GM12878 (cell line): ENCODE measurements around the gene HSD17B1. TPM values are rescaled to one million over a fixed set of nuclear protein-coding genes. Genes with fewer than 3 reads are reported as not detected.
A peak's percentile ranks its signal among the peaks of the same experiment; 100 is the strongest.

ENCODE experiments used
- ATAC-seq: fragments of 200-7000 bp; cut with Tn5 transposase; 3 replicates; pipeline ENCODE4 v1.9.1; 2020; ENCODE audit warnings: mild to moderate bottlenecking, moderate library complexity
- BruUV-seq: library from RNA; stranded (reverse); fragments of 400-500 nt; replicated peaks from 2 replicates; lab custom pipeline; 2021; lab: Mats Ljungman, UMichigan
- CTCF ChIA-PET: fragments of 300-600 bp; sonication (Branson Sonifier 250); formaldehyde crosslinking; extraction: SDS; loops from one replicate; lab custom pipeline; 2021; ENCODE audit warnings: inconsistent platforms; lab: Yijun Ruan, JAX
- POLR2A ChIA-PET: fragments of 350-600 bp; formaldehyde crosslinking; extraction: SDS; loops from one replicate; lab custom pipeline; 2021; ENCODE audit warnings: inconsistent platforms; lab: Charles Lee
- RAD21 ChIA-PET: fragments of 300-600 bp; sonication (Branson Sonifier 250); formaldehyde crosslinking; loops from one replicate; lab custom pipeline; 2023; ENCODE audit warnings: antibody characterized with exemption; ENCODE audit not compliant: unreplicated experiment; lab: Charles Lee
- SMC1A ChIA-PET: fragments of 300-600 bp; sonication (Branson Sonifier 250); formaldehyde crosslinking; loops from one replicate; lab custom pipeline; 2023; ENCODE audit not compliant: unreplicated experiment, uncharacterized antibody; lab: Charles Lee
- DNase-seq: peaks from one replicate; pipeline ENCODE4 v3.0.0-alpha.2; 2011; ENCODE audit warnings: low read depth, low spot score
- FAIRE-seq: peaks from 3 replicates; lab custom pipeline; 2011; peaks lifted over from hg19 to GRCh38; lab: Jason Lieb, UNC
- H2AFZ ChIP-seq: 2 replicates; pipeline ENCODE4 v1.6.0; 2011; ENCODE audit warnings: low read depth, low read length, control low read depth; ENCODE audit not compliant: control insufficient read depth
- H3K27ac ChIP-seq: 2 replicates; pipeline ENCODE4 v1.5.1; 2011; ENCODE audit warnings: control low read depth; ENCODE audit not compliant: control insufficient read depth, insufficient read depth
- H3K27me3 ChIP-seq, 2 experiments: replicated peaks in 1 of 2; 2 replicates each; pipeline versions ENCODE4 v1.6.0 to v1.6.1; 2011; ENCODE audit warnings: low read length in 1 of 2; ENCODE audit not compliant: control insufficient read depth in 2 of 2, insufficient read depth in 2 of 2
- H3K36me3 ChIP-seq, 2 experiments: 2 replicates each; pipeline ENCODE4 v1.5.1; 2011; ENCODE audit warnings: low read length in 1 of 2; ENCODE audit not compliant: control insufficient read depth in 2 of 2, insufficient read depth in 2 of 2
- H3K4me1 ChIP-seq: 2 replicates; pipeline ENCODE4 v1.6.1; 2011; ENCODE audit warnings: mild to moderate bottlenecking, low read length, moderate library complexity, mixed read lengths; ENCODE audit not compliant: control insufficient read depth, insufficient read depth
- H3K4me2 ChIP-seq: 2 replicates; pipeline ENCODE4 v1.6.0; 2011; ENCODE audit warnings: control low read depth; ENCODE audit not compliant: control insufficient read depth, insufficient read depth
- H3K4me3 ChIP-seq: fragments of 200-600 bp; sonication (generic); 2 replicates; pipeline ENCODE4 v1.5.1; 2016
- H3K79me2 ChIP-seq: 2 replicates; pipeline ENCODE4 v1.6.0; 2011; ENCODE audit warnings: low read length; ENCODE audit not compliant: control insufficient read depth, insufficient read depth
- H3K9ac ChIP-seq: 2 replicates; pipeline ENCODE4 v1.8.0; 2011; ENCODE audit warnings: low read length, control low read depth, mixed read lengths; ENCODE audit not compliant: control insufficient read depth, insufficient read depth
- H3K9me3 ChIP-seq: replicated peaks from 3 replicates; pipeline ENCODE4 v1.5.1; 2011; ENCODE audit warnings: mild to moderate bottlenecking, low read length; ENCODE audit not compliant: control insufficient read depth, insufficient read depth
- H4K20me1 ChIP-seq: 2 replicates; pipeline ENCODE4 v1.6.0; 2011; ENCODE audit not compliant: control insufficient read depth, insufficient read depth
- ASH2L ChIP-seq: fragments of 300-600, 200-600 bp; sonication (generic); IDR thresholded peaks from 2 replicates; pipeline ENCODE4 v1.6.1; 2017; ENCODE audit warnings: low read depth, mild to moderate bottlenecking, borderline replicate concordance
- CBFB ChIP-seq: IDR thresholded peaks from 2 replicates; pipeline ENCODE4 v1.6.1; 2016; ENCODE audit warnings: antibody characterized with exemption, low read depth
- CEBPB ChIP-seq, 2 experiments: fragments of 150-350 bp in 1 of 2; IDR thresholded peaks; 2 replicates each; pipeline ENCODE4 v1.6.1; 2012 to 2014; ENCODE audit warnings: low read depth in 2 of 2, low read length in 2 of 2, borderline replicate concordance in 1 of 2, inconsistent platforms in 1 of 2
- E2F4 ChIP-seq: IDR thresholded peaks from 2 replicates; pipeline ENCODE4 v1.6.1; 2012; ENCODE audit warnings: low read depth, low read length, improper control_type of control experiment
- E4F1 ChIP-seq: fragments of 450-650 bp; IDR thresholded peaks from 2 replicates; pipeline ENCODE4 v1.6.1; 2018; ENCODE audit warnings: borderline replicate concordance, mild to moderate bottlenecking; ENCODE audit not compliant: partially characterized antibody
- HDAC2 ChIP-seq: fragments of 200-600 bp; sonication (generic); IDR thresholded peaks from 2 replicates; pipeline ENCODE4 v1.6.1; 2017
- IKZF2 ChIP-seq, 2 experiments: fragments of 450-650 bp; IDR thresholded peaks; 2 replicates each; pipeline ENCODE4 v1.6.1; 2017; ENCODE audit warnings: mild to moderate bottlenecking in 2 of 2, moderate library complexity in 2 of 2
- MEF2B ChIP-seq: fragments of 450-650 bp; IDR thresholded peaks from 2 replicates; pipeline ENCODE4 v1.6.1; 2018; ENCODE audit warnings: mild to moderate bottlenecking, moderate library complexity; ENCODE audit not compliant: partially characterized antibody, poor library complexity, severe bottlenecking
- NBN ChIP-seq: fragments of 450-650 bp; IDR thresholded peaks from 2 replicates; pipeline ENCODE4 v1.6.1; 2016
- NFIC ChIP-seq: IDR thresholded peaks from 2 replicates; pipeline ENCODE4 v1.6.1; 2012; ENCODE audit warnings: low read depth, mild to moderate bottlenecking, inconsistent platforms, low read length, moderate library complexity
- PKNOX1 ChIP-seq: fragments of 450-650 bp; IDR thresholded peaks from 2 replicates; pipeline ENCODE4 v1.6.1; 2016; ENCODE audit warnings: mild to moderate bottlenecking
- RAD51 ChIP-seq: fragments of 450-650 bp; IDR thresholded peaks from 2 replicates; pipeline ENCODE4 v1.6.1; 2016; ENCODE audit warnings: moderate library complexity, mild to moderate bottlenecking, inconsistent platforms
- SP1 ChIP-seq: IDR thresholded peaks from one replicate; pipeline ENCODE4 v1.6.1; 2011; ENCODE audit warnings: low read depth, low read length
- ZBTB4 ChIP-seq: fragments of 450-650 bp; formaldehyde crosslinking; IDR thresholded peaks from 2 replicates; pipeline ENCODE4 v1.4.0; 2022; ENCODE audit warnings: mild to moderate bottlenecking, moderate library complexity
- WGBS: methylation state at CpG from one replicate; pipeline ENCODE4 v1.1.6; 2016; ENCODE audit warnings: low lambda C conversion rate; ENCODE audit not compliant: insufficient replicate concordance, insufficient coverage; ENCODE audit errors: missing lambda C conversion rate; 5-methylcytosine and 5-hydroxymethylcytosine counted together
- in situ Hi-C: fragments of 300-500 bp; cut with MboI; formaldehyde crosslinking; loops from 9 replicates; pipeline ENCODE4 v1.14.3; 2018; ENCODE audit warnings: mixed read lengths
- intact Hi-C: fragments of 100-400 bp; cut with micrococcal nuclease; formaldehyde crosslinking; loops from one replicate; pipeline ENCODE4 v1.14.2; 2022; ENCODE audit not compliant: unreplicated experiment
- polyA plus RNA-seq, 11 experiments: library from polyadenylated mRNA; depleted of rRNA in 4 of 11; unstranded in 6 of 11; stranded (reverse) in 5 of 11; fragments of >200 nt; fragmentation: Nextera tagmentation in 4 of 11; fragmentation: Illumina TruSeq in 1 of 11; extraction: Ambion mirVana in 4 of 11; extraction: Trizol in 1 of 11; gene quantifications; 1 replicate in 1 of 11; 2 replicates in 10 of 11; pipeline versions ENCODE4 v1.2.1 to v1.2.3, GENCODE V29; 2011 to 2016; ENCODE audit warnings: inconsistent platforms in 2 of 11, missing spikeins in 2 of 11, low read depth in 1 of 11
- total RNA-seq, 4 experiments: library from RNA; depleted of rRNA in 3 of 4; stranded (reverse); fragments of >200 nt in 3 of 4; fragmentation: Illumina TruSeq in 1 of 4; extraction: Trizol in 1 of 4; gene quantifications; 2 replicates each; pipeline versions ENCODE4 v1.2.1 to v1.2.3, GENCODE V29; 2013 to 2021

The HSD17B1 gene
- total and polyA plus RNA-seq, 10 of the 15 experiments (the other 5 are each of a cell fraction or from before 2014, with no cell fraction given) = 0.15 to 1.1 (median 0.42) TPM

GRCh38 chr17:42577532-42578281 lies 25.0 kb downstream of the HSD17B1 start, which contains the start of gene PSMC3IP:
PSMC3IP (minus strand) TSS chr17:42577729; CDS start chr17:42577686, 43 bp downstream.
- Histone ChIP-seq H3K36me3 (peaks cover 22 to 31% of the 10 kb centered on the region in 2 experiments), H3K4me3 (peak within 1 kb of the TSS; percentile 79), H3K9ac (peak within 1 kb of the TSS; percentile 90), H3K9me3 (no peaks in the 10 kb centered on the region), H3K79me2 (peaks cover 17% of the 10 kb centered on the region), H4K20me1 (peaks cover 2% of the 10 kb centered on the region; the same call in 1 of the 2 replicates), H3K27ac (peak within 1 kb of the TSS; percentile 89), H3K4me1 (peaks cover 16% of the 10 kb centered on the region), H3K4me2 (peak within 1 kb of the TSS; percentile 78), H3K27me3 (no peaks in the 10 kb centered on the region), H2AFZ (peak within 1 kb of the TSS; percentile 38)
- BruUV-seq = TSS peak; percentile 88
- peak; percentile 70 for FAIRE-seq
- CTCF ChIA-PET = interaction anchor here (0.7 to 9.8 kb wide), 51 partner anchors 8 to 420 kb away, joined by 3 to 239 read pairs (median 8); partner anchors contain the start of genes BECN1, CCR10, MLX and PLEKHH3
- SMC1A ChIA-PET = interaction anchor here (0.5 to 5.7 kb wide), 46 partner anchors 8 to 420 kb away, joined by 3 to 124 read pairs (median 4); partner anchors contain the start of genes BECN1, CCR10, PLEKHH3 and PSME3
- in situ Hi-C loops = loop anchor here (10.0 kb wide), 1 partner anchor 187 kb away; the partner anchor contains the start of gene RAMP2
- RAD21 ChIA-PET = interaction anchor here (1.0 to 5.3 kb wide), 33 partner anchors 9 to 420 kb away, joined by 3 to 152 read pairs (median 10); partner anchors contain the start of genes BECN1, CCR10, CNTNAP1 and MLX
- intact Hi-C loops = loop anchor here (1.0 to 10.0 kb wide), 8 partner anchors 31 to 357 kb away; partner anchors contain the start of genes BECN1, CCR10, NAGLU and RETREG3
- POLR2A ChIA-PET = interaction anchor here (0.6 to 6.5 kb wide), 24 partner anchors 11 to 495 kb away, joined by 3 to 120 read pairs (median 5); partner anchors contain the start of genes CNTNAP1, MLX, PLEKHH3 and RETREG3
- WGBS = under 1% methylated on average over 52 of the region's 52 CpGs
- peak; percentile 87 for ATAC-seq
- peak; percentile 76 for DNase-seq
- no peak; the same call in 1 of the 2 replicates for TF ChIP-seq CBFB
- no peak for TF ChIP-seq HDAC2
- no peak; a peak in 1 of 4 replicates for TF ChIP-seq IKZF2 (IDR thresholded peaks at IDR 0.05)
- TF ChIP-seq PKNOX1 = peak; percentile 77
- peak; percentile 80 for TF ChIP-seq SP1
- peak; percentile 25 for TF ChIP-seq E4F1
- TF ChIP-seq CEBPB (IDR thresholded peaks at IDR 0.05; ENCODE audit: borderline replicate concordance in 1 of 2, low read depth in 2 of 2, low read length in 2 of 2) = no peak
- TF ChIP-seq RAD51 = no peak
- peak; percentile 95 for TF ChIP-seq E2F4
- no peak for TF ChIP-seq NBN
- TF ChIP-seq ZBTB4 = no peak
- TF ChIP-seq ASH2L = no peak
- TF ChIP-seq NFIC = no peak; the same call in 1 of the 2 replicates
- TF ChIP-seq MEF2B = no peak
